ENCODE results near the gene CCHCR1.

DNA sequence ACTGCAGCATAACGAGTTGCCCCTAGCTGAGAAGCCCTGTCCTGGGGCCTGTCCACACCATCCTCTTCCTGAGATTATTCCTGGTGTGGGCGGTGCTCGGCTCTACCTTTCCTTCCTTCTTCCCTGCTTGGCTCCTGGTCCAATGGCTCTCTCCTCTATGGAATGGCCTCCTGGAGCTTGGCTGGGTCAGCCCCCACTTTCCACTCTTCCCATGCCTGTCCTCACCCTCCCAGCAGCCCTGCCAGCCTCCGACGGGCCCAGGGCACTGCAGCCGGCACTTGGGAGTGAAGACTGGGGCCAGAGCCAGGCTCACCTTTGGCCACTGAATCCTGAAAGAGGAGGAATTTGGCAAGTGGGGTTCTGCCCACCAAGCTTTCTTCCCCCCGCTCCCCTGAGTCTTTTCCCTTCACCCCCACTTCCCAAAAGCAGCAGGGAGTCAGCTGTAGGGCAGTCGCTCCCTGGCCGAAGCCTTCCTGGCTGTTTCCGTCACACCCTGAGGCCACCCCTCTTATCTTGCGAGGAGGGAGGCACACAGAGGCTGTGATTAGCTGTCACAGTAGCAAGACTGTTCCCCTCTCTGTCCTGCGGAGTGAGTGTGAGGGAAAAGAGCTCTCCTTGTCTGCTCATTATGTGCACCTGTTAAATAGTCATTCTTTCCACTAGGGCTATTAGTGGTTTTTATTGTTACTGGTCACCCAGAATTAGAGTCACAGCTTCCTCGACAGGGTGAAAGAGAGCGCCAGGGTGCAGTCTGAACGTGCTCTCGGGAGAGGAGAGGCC, 31.0 kb downstream of the CCHCR1 start:
- TF ChIP-seq, protein P1, sequence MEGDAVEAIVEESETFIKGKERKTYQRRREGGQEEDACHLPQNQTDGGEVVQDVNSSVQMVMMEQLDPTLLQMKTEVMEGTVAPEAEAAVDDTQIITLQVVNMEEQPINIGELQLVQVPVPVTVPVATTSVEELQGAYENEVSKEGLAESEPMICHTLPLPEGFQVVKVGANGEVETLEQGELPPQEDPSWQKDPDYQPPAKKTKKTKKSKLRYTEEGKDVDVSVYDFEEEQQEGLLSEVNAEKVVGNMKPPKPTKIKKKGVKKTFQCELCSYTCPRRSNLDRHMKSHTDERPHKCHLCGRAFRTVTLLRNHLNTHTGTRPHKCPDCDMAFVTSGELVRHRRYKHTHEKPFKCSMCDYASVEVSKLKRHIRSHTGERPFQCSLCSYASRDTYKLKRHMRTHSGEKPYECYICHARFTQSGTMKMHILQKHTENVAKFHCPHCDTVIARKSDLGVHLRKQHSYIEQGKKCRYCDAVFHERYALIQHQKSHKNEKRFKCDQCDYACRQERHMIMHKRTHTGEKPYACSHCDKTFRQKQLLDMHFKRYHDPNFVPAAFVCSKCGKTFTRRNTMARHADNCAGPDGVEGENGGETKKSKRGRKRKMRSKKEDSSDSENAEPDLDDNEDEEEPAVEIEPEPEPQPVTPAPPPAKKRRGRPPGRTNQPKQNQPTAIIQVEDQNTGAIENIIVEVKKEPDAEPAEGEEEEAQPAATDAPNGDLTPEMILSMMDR (optimal IDR thresholded peaks at IDR 0.05 in 1 of 3, IDR thresholded peaks at IDR 0.05 in 1 of 3, conservative IDR thresholded peaks at IDR 0.05 in 1 of 3; ENCODE audit: extremely low read depth in 1 of 3, insufficient read depth in 2 of 3, low read length in 3 of 3) = no peak
- no peak for TF ChIP-seq EZH2 (IDR thresholded peaks at IDR 0.05; ENCODE audit: low read length)

Measured in keratinocyte (primary cell).